Middle frontal gyrus (tissue), 1 donor: Measurements from ENCODE around the gene PTPN4.

Experiments used
- DNase-seq: peaks from one replicate; pipeline ENCODE4 v3.0.0-alpha.2; 2015; ENCODE audit warnings: low spot score; ENCODE audit errors: extremely low spot score

PTPN4 gene

DNA sequence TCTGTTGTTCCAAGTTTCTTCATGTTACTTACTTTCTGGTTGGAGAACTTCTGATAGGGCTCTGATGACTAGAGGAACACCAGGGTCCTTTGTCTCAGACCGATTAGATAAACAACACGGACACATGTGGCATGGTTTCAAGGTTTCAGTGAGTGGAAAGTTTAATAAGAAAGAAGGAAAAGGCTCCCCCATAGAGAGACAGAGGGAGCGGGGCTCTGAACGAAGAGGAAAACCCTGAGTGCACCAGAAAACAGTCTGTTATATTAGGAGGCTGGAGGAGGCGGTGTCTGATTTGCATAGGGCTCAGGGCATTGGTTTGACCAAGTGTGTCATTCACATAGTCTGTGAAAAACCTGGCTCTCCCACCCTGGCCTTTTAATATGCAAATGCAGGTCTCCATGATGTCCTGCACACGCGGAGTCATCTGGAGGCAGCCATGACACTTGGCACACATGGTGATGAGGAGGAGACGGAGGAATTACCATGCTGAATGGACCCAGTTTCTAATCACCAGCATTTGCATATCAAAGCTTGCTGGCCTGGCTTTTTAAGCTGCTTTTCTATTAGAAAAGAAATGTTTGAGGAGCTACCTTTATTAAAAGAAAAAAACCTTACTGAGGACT is 94.2 kb downstream of the PTPN4 start:
- no peak for DNase-seq

- no peak for DNase-seq
Observed at GRCh38 chr2:119856469-119856901, 96.8 kb downstream of the PTPN4 start.

GRCh38 chr2:119857742-119858141 is 98.0 kb downstream of the PTPN4 start:
- DNase-seq: no peak

DNA sequence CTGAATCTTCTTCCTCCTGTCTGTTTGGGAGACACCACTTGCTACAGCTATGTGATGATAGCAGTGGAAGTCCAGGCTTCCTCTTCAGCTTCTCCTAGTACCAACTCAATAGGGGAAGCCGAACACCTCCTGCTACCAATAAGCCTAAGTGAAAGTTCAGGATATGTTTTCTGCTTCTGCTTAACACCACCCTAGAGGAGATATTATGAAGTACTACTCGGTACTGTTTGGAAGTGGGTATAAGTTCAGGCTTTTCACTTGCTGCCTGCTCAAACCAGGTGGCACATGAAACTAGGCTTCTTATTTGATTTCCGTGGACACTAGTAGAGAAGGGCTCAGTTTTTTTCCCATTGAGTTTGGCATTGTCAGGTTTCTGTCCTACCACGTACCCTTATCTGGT is 99.8 kb downstream of the PTPN4 start:
- no peak for DNase-seq

DNA sequence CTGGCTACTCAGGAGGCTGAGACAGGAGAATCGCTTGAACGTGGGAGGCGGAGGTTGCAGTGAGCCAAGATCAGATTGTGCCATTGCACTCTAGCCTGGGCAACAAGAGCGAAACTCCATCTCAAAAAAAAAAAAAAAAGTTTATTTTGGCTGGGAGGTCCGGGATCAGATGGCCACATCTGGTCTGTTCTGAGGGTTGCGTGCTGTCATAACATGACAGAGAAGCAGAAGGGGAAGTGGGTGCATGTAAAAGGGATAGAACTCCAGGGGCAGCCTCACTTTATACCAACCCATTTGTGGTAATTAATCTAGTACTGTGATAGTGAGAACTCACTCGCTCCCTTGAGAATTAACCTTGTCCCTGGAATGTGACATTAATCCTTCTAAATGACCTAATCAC is 101.2 kb downstream of the PTPN4 start:
- no peak for DNase-seq

GRCh38 chr2:119862127-119862889 is 102.6 kb downstream of the PTPN4 start:
- DNase-seq: no peak

DNA sequence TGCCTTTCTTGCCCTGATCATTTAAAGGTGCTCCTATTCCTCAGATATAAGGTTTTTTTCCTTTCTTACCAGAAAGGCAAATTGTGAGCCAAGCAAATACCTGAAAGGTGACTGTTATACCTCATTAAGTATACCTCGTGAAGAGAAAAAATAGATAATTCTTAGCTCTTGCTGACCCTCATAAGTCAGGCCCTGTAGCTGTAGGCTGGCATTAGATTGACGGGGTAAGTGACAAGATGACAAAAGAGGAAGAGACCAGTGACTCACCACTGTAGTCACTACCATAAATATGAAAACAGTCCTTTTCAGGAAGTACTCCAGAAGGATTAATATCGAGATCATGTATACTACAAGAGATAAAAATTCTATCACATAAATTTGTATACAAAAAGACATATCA is 104.6 kb downstream of the PTPN4 start:
- no peak for DNase-seq

GRCh38 chr2:119871725-119872124 is 112.0 kb downstream of the PTPN4 start:
- no peak for DNase-seq

GRCh38 chr2:119873350-119874315 is 113.9 kb downstream of the PTPN4 start:
- no peak for DNase-seq

GRCh38 chr2:119879502-119879901 is 119.8 kb downstream of the PTPN4 start:
- no peak for DNase-seq

- no peak for DNase-seq
Observed at GRCh38 chr2:119888680-119889079, 129.0 kb downstream of the PTPN4 start.

GRCh38 chr2:119897736-119898395 is 138.1 kb downstream of the PTPN4 start:
- DNase-seq: no peak

GRCh38 chr2:119901013-119901412 is 141.3 kb downstream of the PTPN4 start:
- no peak for DNase-seq

DNA sequence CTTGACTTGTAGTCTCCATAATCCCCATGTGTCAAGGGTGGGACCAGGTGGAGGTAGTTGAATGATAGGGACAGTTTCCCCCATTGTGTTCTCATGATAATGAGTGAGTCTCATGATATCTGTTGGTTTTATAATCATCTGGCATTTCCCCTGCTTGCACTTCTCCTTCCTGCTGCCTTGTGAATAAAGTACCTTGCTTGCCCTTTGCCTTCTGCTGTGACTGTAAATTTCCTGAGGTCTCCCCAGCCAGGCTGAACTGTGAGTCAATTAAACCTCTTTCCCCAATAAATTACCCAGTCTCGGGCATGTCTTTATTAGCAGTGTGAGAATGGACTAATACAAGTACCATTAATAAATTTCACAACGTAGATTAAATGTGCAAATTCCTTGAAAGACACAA is 150.8 kb downstream of the PTPN4 start:
- no peak for DNase-seq

DNA sequence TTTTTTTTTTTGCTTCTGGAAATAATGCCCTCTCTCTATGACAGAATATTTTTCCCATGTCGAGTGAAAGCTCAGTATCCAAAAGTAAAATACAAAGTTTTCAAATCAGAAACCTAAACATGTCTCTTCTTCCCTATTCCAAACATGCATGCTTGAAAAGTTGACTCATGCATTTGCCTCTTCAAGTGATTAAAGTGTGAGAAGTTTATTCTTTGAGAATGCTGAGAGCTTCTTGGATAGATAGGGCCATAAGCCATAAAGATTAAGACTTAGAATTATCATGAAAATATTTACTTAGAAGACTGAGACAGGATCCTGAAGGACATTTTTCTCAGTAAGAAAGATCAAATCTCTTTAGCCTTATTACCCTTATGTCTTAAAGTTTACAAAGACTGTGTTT is 154.5 kb downstream of the PTPN4 start:
- DNase-seq: no peak

GRCh38 chr2:119921825-119922224 is 162.1 kb downstream of the PTPN4 start:
- DNase-seq: no peak

DNA sequence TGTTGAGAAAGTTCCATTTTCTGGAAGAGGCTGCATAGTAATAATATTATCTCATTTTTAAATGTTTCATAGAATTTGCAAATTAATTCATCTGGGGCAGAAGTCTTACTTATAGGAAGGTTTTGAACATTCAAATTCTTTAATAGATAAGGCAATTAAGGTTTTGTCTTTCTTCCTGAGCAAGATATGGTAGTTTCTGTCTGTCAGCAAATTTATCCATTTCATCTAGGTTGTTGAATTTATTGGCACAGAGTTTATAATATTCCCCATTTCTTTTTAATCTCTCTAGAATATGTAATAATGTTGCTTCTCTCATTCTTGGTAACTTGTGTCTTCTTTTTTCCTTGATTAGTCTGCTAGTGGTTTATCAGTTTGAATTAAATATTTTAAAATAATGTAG is 163.0 kb downstream of the PTPN4 start:
- DNase-seq: no peak

- no peak for DNase-seq
Observed at GRCh38 chr2:119929537-119929936, 169.8 kb downstream of the PTPN4 start.

DNA sequence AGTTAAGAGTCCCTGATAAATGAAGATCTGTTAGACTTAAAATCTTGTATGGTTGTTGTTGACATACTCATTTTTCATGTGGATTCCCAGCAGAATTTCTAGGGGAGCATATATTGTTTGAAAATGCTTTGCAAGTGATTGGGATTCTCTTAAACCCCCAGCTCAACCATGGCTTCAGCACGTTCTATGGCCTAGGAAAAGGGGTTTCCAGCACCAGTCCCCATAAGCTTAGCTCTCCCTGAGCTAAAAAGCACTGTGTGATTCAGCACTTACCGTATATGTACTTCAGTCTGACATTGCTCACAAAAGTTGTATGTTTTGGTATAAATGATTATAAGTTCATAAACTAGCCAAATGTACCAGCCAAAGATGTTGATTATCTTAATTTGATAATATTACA is 173.1 kb downstream of the PTPN4 start:
- DNase-seq: no peak

DNA sequence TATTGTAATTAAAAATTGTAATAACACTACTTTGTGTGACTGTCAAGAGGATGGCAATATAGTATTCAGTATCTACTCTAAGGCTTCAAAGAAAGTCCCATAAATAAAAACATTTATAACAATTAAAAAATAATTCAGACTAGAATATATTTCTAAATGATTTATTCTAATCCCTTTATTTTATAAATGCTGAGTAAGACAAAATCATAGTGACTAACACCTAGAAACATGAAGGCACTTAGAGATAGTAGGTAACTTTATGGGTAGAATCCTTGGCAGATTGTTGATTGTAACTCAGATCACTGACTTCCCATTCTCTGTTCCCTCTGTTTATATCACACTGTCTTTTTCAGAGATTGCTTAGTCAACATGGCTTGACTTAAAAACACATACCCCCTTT is 174.6 kb downstream of the PTPN4 start:
- no peak for DNase-seq

- DNase-seq: no peak
Observed at GRCh38 chr2:119937680-119938079, 178.0 kb downstream of the PTPN4 start.
